HepG2 (cell line): ENCODE results near the gene GCG. TPM values are rescaled to one million over a fixed set of nuclear protein-coding genes. Genes with fewer than 3 reads are reported as not detected.

Experiments
- ADNP ChIP-seq: sonication (generic); formaldehyde crosslinking; IDR thresholded peaks from 2 replicates; pipeline ENCODE4 v1.4.0; 2020; ENCODE audit warnings: missing genetic modification reagents
- ASH2L ChIP-seq: fragments of 300-600, 200-600 bp; sonication (generic); IDR thresholded peaks from 2 replicates; pipeline ENCODE4 v1.7.0; 2017; ENCODE audit warnings: low read depth, mild to moderate bottlenecking, moderate library complexity, mixed read lengths, low read length; ENCODE audit not compliant: insufficient read length
- FOXJ3 ChIP-seq: sonication (generic); formaldehyde crosslinking; IDR thresholded peaks from 2 replicates; pipeline ENCODE4 v1.4.0; 2020; ENCODE audit warnings: missing genetic modification reagents, mild to moderate bottlenecking, borderline replicate concordance
- GABPB1 ChIP-seq: IDR thresholded peaks from 2 replicates; pipeline ENCODE4 v1.6.1; 2016; ENCODE audit warnings: mild to moderate bottlenecking, missing genetic modification reagents, moderate library complexity, missing compliant biosample characterization
- GFI1 ChIP-seq: sonication (generic); formaldehyde crosslinking; IDR thresholded peaks from 2 replicates; pipeline ENCODE4 v1.5.0; 2020; ENCODE audit warnings: missing genetic modification reagents, mild to moderate bottlenecking, borderline replicate concordance
- HNF4A ChIP-seq: sonication (generic); formaldehyde crosslinking; IDR thresholded peaks from 2 replicates; pipeline ENCODE4 v1.4.0; 2020; ENCODE audit warnings: missing genetic modification reagents
- ISL2 ChIP-seq: sonication (generic); formaldehyde crosslinking; IDR thresholded peaks from 2 replicates; pipeline ENCODE4 v1.5.0; 2020; ENCODE audit warnings: missing genetic modification reagents
- ISX ChIP-seq: sonication (generic); formaldehyde crosslinking; conservative IDR thresholded peaks from 2 replicates; pipeline ENCODE4 v1.5.0; 2020; ENCODE audit warnings: missing genetic modification reagents
- KLF9 ChIP-seq: IDR thresholded peaks from 2 replicates; pipeline ENCODE4 v1.6.1; 2016; ENCODE audit warnings: low read depth
- MLLT10 ChIP-seq: sonication (generic); formaldehyde crosslinking; IDR thresholded peaks from 2 replicates; pipeline ENCODE4 v1.4.0; 2020; ENCODE audit warnings: missing genetic modification reagents
- NCOA2 ChIP-seq: sonication (generic); formaldehyde crosslinking; IDR thresholded peaks from 2 replicates; pipeline ENCODE4 v1.8.0; 2022; ENCODE audit warnings: inconsistent platforms
- PITX1 ChIP-seq: sonication (generic); formaldehyde crosslinking; IDR thresholded peaks from 2 replicates; pipeline ENCODE4 v1.5.1; 2020; ENCODE audit warnings: mild to moderate bottlenecking, missing genetic modification reagents
- PLRG1 ChIP-seq: fragments of 450-650 bp; conservative IDR thresholded peaks from 2 replicates; pipeline ENCODE4 v1.6.1; 2016
- POLR2AphosphoS2 ChIP-seq: IDR thresholded peaks from 2 replicates; pipeline ENCODE4 v1.6.1; 2011; ENCODE audit warnings: low read depth, low read length, improper control_type of control experiment
- SP140L ChIP-seq: sonication (generic); formaldehyde crosslinking; IDR thresholded peaks from 2 replicates; pipeline ENCODE4 v1.4.0; 2020; ENCODE audit warnings: missing genetic modification reagents, borderline replicate concordance
- SPEN ChIP-seq: sonication (generic); formaldehyde crosslinking; IDR thresholded peaks from 2 replicates; pipeline ENCODE4 v1.5.1; 2020; ENCODE audit warnings: low read depth, mild to moderate bottlenecking, missing genetic modification reagents
- ZNF12 ChIP-seq: sonication (generic); formaldehyde crosslinking; IDR thresholded peaks from 2 replicates; pipeline ENCODE4 v1.5.0; 2020; ENCODE audit warnings: missing genetic modification reagents
- ZNF121 ChIP-seq: sonication (generic); formaldehyde crosslinking; IDR thresholded peaks from 2 replicates; pipeline ENCODE4 v1.5.0; 2020; ENCODE audit warnings: mild to moderate bottlenecking, missing genetic modification reagents
- ZNF644 ChIP-seq: IDR thresholded peaks from 2 replicates; pipeline ENCODE4 v1.6.1; 2016; ENCODE audit warnings: low read depth
- polyA plus RNA-seq, 8 experiments: library from polyadenylated mRNA; depleted of rRNA in 3 of 8; stranded (reverse) in 7 of 8; unstranded in 1 of 8; fragments of >200 nt; fragmentation: Illumina TruSeq in 4 of 8; extraction: Trizol in 4 of 8; gene quantifications; 2 replicates each; pipeline versions ENCODE4 v1.2.1 to v1.2.3, GENCODE V29; 2011 to 2016; ENCODE audit warnings: low read depth in 4 of 8, missing spikeins in 1 of 8, mixed read lengths in 1 of 8; ENCODE audit not compliant: insufficient read depth in 1 of 8
- total RNA-seq, 5 experiments: library from RNA; depleted of rRNA; stranded (reverse); fragments of >200 nt; fragmentation: Illumina TruSeq; extraction: Trizol; gene quantifications; 2 replicates each; pipeline ENCODE4 v1.2.3, GENCODE V29; 2016; ENCODE audit warnings: low read depth in 1 of 5
- TF ChIP-seq, protein P1 (sequence below): sonication (generic); formaldehyde crosslinking; IDR thresholded peaks from 2 replicates; pipeline ENCODE4 v1.4.0; 2020; ENCODE audit warnings: mild to moderate bottlenecking, missing genetic modification reagents
- TF ChIP-seq, protein P2 (sequence below): sonication (generic); formaldehyde crosslinking; conservative IDR thresholded peaks from 2 replicates; pipeline ENCODE4 v1.8.0; 2022; ENCODE audit warnings: mild to moderate bottlenecking, moderate library complexity, missing genetic modification reagents
- TF ChIP-seq, protein P3 (sequence below): sonication (generic); formaldehyde crosslinking; IDR thresholded peaks from 2 replicates; pipeline ENCODE4 v1.4.0; 2020; ENCODE audit warnings: mild to moderate bottlenecking, missing genetic modification reagents, borderline replicate concordance

GCG gene
- total and polyA plus RNA-seq, 2 of the 13 experiments (the other 11 are each of a cell fraction or from before 2014, with no cell fraction given) = not detected

- TF ChIP-seq POLR2AphosphoS2 (no peak), HNF4A (peak; percentile 87), KLF9 (CRISPR knock-in tag) (no peak), GABPB1 (CRISPR knock-in tag) (no peak), PLRG1 (no peak), SPEN (CRISPR knock-in tag) (no peak), ASH2L (peak; percentile 26), ADNP (CRISPR knock-in tag) (no peak), SP140L (CRISPR knock-in tag) (no peak; the same call in 1 of the 2 replicates), ISL2 (CRISPR knock-in tag) (peak; percentile 92), ZNF12 (CRISPR knock-in tag) (no peak), PITX1 (CRISPR knock-in tag) (peak; percentile 44; the same call in 1 of the 2 replicates), MLLT10 (CRISPR knock-in tag) (no peak), ZNF121 (CRISPR knock-in tag) (no peak), GFI1 (CRISPR knock-in tag) (peak; percentile 77; the same call in 1 of the 2 replicates), ZNF644 (CRISPR knock-in tag) (0 out of 2 replicates have a peak, but pooled peaks have one; percentile 40), NCOA2 (CRISPR knock-in tag) (peak; percentile 93), ISX (CRISPR knock-in tag) (no peak), FOXJ3 (CRISPR knock-in tag) (peak; percentile 93; the same call in 1 of the 2 replicates)
- TF ChIP-seq, protein P1, sequence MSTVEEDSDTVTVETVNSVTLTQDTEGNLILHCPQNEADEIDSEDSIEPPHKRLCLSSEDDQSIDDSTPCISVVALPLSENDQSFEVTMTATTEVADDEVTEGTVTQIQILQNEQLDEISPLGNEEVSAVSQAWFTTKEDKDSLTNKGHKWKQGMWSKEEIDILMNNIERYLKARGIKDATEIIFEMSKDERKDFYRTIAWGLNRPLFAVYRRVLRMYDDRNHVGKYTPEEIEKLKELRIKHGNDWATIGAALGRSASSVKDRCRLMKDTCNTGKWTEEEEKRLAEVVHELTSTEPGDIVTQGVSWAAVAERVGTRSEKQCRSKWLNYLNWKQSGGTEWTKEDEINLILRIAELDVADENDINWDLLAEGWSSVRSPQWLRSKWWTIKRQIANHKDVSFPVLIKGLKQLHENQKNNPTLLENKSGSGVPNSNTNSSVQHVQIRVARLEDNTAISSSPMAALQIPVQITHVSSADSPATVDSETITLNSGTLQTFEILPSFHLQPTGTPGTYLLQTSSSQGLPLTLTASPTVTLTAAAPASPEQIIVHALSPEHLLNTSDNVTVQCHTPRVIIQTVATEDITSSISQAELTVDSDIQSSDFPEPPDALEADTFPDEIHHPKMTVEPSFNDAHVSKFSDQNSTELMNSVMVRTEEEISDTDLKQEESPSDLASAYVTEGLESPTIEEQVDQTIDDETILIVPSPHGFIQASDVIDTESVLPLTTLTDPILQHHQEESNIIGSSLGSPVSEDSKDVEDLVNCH = no peak
- TF ChIP-seq, protein P2, sequence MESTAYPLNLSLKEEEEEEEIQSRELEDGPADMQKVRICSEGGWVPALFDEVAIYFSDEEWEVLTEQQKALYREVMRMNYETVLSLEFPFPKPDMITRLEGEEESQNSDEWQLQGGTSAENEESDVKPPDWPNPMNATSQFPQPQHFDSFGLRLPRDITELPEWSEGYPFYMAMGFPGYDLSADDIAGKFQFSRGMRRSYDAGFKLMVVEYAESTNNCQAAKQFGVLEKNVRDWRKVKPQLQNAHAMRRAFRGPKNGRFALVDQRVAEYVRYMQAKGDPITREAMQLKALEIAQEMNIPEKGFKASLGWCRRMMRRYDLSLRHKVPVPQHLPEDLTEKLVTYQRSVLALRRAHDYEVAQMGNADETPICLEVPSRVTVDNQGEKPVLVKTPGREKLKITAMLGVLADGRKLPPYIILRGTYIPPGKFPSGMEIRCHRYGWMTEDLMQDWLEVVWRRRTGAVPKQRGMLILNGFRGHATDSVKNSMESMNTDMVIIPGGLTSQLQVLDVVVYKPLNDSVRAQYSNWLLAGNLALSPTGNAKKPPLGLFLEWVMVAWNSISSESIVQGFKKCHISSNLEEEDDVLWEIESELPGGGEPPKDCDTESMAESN = peak; percentile 42; the same call in 1 of the 2 replicates
- TF ChIP-seq, protein P3, sequence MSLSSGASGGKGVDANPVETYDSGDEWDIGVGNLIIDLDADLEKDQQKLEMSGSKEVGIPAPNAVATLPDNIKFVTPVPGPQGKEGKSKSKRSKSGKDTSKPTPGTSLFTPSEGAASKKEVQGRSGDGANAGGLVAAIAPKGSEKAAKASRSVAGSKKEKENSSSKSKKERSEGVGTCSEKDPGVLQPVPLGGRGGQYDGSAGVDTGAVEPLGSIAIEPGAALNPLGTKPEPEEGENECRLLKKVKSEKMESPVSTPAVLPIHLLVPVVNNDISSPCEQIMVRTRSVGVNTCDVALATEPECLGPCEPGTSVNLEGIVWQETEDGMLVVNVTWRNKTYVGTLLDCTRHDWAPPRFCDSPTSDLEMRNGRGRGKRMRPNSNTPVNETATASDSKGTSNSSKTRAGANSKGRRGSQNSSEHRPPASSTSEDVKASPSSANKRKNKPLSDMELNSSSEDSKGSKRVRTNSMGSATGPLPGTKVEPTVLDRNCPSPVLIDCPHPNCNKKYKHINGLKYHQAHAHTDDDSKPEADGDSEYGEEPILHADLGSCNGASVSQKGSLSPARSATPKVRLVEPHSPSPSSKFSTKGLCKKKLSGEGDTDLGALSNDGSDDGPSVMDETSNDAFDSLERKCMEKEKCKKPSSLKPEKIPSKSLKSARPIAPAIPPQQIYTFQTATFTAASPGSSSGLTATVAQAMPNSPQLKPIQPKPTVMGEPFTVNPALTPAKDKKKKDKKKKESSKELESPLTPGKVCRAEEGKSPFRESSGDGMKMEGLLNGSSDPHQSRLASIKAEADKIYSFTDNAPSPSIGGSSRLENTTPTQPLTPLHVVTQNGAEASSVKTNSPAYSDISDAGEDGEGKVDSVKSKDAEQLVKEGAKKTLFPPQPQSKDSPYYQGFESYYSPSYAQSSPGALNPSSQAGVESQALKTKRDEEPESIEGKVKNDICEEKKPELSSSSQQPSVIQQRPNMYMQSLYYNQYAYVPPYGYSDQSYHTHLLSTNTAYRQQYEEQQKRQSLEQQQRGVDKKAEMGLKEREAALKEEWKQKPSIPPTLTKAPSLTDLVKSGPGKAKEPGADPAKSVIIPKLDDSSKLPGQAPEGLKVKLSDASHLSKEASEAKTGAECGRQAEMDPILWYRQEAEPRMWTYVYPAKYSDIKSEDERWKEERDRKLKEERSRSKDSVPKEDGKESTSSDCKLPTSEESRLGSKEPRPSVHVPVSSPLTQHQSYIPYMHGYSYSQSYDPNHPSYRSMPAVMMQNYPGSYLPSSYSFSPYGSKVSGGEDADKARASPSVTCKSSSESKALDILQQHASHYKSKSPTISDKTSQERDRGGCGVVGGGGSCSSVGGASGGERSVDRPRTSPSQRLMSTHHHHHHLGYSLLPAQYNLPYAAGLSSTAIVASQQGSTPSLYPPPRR (CRISPR knock-in tag) = peak; percentile 69; the same call in 1 of the 2 replicates
These were observed 44.6 kb downstream of the GCG start (continued) for GRCh38 chr2:162107361-162107901.
